ENCODE data around the gene AOC2.
"Not testable (repeated sequence)": the region's sequence is repeated elsewhere in the genome, so short reads cannot be mapped to it uniquely, and the experiment has no call there.

Gene AOC2

DNA sequence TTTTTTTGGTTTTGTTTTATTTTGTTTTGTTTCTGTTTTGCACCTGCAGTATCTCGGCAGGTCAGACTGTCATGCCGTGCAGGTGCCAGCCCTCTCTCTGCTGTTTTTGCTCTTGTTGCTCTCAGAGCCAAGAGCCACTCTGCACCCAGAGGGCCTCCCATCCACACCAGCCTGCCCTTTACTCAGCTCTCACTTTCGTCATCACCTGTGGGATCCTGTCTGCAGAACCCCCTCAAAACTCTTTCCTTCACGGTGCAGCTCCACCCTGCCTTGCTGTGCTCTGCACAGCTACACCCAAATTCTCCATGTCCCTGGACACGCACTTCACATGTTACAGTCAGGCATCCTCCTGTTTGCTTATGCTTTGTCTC, 9.2 kb downstream of the AOC2 start:
- Histone ChIP-seq H3K4me3 (ENCODE audit: severe bottlenecking) (no peak overlapping the region), H3K27ac (ENCODE audit: poor library complexity, severe bottlenecking) (no peak overlapping the region), H3K4me1 (ENCODE audit: insufficient read depth, poor library complexity, severe bottlenecking) (no peaks in the 10 kb centered on the region), H3K9me3 (ENCODE audit: severe bottlenecking) (no peaks in the 10 kb centered on the region), H3K36me3 (ENCODE audit: low read depth) (no peaks in the 10 kb centered on the region), H3K27me3 (ENCODE audit: insufficient read depth, poor library complexity, severe bottlenecking) (no peaks in the 10 kb centered on the region)
- DNase-seq (ENCODE audit: low spot score) (no peak), ATAC-seq (ENCODE audit: low read depth) (no peak)
- TF ChIP-seq, protein P1, sequence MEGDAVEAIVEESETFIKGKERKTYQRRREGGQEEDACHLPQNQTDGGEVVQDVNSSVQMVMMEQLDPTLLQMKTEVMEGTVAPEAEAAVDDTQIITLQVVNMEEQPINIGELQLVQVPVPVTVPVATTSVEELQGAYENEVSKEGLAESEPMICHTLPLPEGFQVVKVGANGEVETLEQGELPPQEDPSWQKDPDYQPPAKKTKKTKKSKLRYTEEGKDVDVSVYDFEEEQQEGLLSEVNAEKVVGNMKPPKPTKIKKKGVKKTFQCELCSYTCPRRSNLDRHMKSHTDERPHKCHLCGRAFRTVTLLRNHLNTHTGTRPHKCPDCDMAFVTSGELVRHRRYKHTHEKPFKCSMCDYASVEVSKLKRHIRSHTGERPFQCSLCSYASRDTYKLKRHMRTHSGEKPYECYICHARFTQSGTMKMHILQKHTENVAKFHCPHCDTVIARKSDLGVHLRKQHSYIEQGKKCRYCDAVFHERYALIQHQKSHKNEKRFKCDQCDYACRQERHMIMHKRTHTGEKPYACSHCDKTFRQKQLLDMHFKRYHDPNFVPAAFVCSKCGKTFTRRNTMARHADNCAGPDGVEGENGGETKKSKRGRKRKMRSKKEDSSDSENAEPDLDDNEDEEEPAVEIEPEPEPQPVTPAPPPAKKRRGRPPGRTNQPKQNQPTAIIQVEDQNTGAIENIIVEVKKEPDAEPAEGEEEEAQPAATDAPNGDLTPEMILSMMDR (IDR thresholded peaks at IDR 0.05; ENCODE audit: poor library complexity, severe bottlenecking) = no peak

DNA sequence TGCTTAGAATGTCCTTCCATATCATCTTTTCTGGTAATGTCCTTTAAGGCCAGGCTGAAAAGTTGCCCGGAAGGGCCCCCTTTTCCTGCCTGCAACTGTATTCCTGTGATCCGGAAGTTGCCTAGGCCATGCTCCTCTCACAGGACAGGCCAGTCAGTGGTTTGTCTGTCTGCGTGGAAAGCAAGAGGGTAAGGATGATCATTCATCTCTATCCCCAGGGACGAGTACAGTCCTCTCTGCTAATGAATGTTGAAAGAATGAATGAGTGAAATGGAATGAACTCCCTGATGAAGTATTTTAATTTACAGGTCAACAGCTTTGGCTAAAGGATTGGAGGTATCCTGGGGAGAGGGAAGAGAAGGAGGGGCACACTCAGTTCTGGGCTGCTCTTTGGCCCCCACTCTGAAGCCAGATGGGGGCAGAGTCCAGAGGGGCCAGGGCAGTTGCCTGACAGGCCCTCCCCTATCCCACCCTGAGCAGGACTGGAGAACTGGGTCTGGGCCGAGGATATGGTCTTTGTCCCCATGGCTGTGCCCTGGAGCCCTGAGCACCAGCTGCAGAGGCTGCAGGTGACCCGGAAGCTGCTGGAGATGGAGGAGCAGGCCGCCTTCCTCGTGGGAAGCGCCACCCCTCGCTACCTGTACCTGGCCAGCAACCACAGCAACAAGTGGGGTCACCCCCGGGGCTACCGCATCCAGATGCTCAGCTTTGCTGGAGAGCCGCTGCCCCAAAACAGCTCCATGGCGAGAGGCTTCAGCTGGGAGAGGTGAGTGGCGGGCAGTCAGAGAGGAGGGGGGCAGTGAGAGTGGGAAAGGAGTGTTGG, 9.8 kb downstream of the AOC2 start:
- Histone ChIP-seq H3K27ac (ENCODE audit: poor library complexity, severe bottlenecking) (no peak overlapping the region), H3K36me3 (ENCODE audit: low read depth) (no peaks in the 10 kb centered on the region), H3K9me3 (ENCODE audit: severe bottlenecking) (no peaks in the 10 kb centered on the region), H3K4me1 (ENCODE audit: insufficient read depth, poor library complexity, severe bottlenecking) (no peaks in the 10 kb centered on the region), H3K27me3 (ENCODE audit: insufficient read depth, poor library complexity, severe bottlenecking) (no peaks in the 10 kb centered on the region), H3K4me3 (ENCODE audit: severe bottlenecking) (no peak overlapping the region)
- ATAC-seq (ENCODE audit: low read depth) (no peak), DNase-seq (ENCODE audit: low spot score) (no peak)
- TF ChIP-seq, protein P1 (IDR thresholded peaks at IDR 0.05; ENCODE audit: poor library complexity, severe bottlenecking) = no peak

DNA sequence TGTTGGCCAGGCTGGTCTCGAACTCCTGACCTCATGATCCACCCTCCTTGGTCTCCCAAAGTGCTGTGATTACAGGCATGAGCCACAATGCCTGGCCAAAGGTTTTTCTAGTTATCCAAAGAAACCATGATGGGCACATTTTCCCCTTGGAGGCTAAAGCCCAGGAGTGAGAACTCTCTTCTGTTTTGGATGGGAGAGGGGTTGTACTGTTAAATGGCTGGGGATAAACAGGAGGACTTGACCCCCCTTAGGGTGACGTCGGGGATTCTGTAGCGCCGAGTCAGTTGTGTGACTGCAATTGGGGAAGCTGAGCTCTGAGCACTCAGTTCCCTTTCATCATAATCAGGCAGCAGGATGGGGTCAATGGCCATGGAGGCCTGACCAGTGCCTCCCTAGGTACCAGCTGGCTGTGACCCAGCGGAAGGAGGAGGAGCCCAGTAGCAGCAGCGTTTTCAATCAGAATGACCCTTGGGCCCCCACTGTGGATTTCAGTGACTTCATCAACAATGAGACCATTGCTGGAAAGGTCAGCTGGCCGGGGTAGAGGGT, 10.7 kb downstream of the AOC2 start:
- Histone ChIP-seq H3K4me1 (ENCODE audit: insufficient read depth, poor library complexity, severe bottlenecking) (no peaks in the 10 kb centered on the region), H3K9me3 (ENCODE audit: severe bottlenecking) (no peaks in the 10 kb centered on the region), H3K36me3 (ENCODE audit: low read depth) (no peaks in the 10 kb centered on the region), H3K27ac (ENCODE audit: poor library complexity, severe bottlenecking) (no peak overlapping the region), H3K4me3 (ENCODE audit: severe bottlenecking) (no peak overlapping the region), H3K27me3 (ENCODE audit: insufficient read depth, poor library complexity, severe bottlenecking) (no peaks in the 10 kb centered on the region)
- DNase-seq (ENCODE audit: low spot score) (no peak), ATAC-seq (ENCODE audit: low read depth) (no peak)
- TF ChIP-seq, protein P1 (IDR thresholded peaks at IDR 0.05; ENCODE audit: poor library complexity, severe bottlenecking) = no peak

DNA sequence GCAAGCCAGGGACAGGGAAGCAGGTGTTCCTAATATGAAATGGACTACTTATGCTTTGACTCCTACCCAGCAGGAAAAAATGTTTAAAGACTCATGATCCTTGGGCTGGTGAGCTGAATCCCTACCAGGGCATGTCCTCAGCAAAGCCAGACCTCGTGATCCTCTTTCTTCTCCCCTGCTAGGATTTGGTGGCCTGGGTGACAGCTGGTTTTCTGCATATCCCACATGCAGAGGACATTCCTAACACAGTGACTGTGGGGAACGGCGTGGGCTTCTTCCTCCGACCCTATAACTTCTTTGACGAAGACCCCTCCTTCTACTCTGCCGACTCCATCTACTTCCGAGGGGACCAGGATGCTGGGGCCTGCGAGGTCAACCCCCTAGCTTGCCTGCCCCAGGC, 11.7 kb downstream of the AOC2 start:
- H3K27me3 ChIP-seq (ENCODE audit: insufficient read depth, poor library complexity, severe bottlenecking); ATAC-seq (ENCODE audit: low read depth); H3K9me3 ChIP-seq (ENCODE audit: severe bottlenecking); H3K36me3 ChIP-seq (ENCODE audit: low read depth); H3K4me1 ChIP-seq (ENCODE audit: insufficient read depth, poor library complexity, severe bottlenecking); H3K27ac ChIP-seq (ENCODE audit: poor library complexity, severe bottlenecking); H3K4me3 ChIP-seq (ENCODE audit: severe bottlenecking); DNase-seq (ENCODE audit: low spot score): not testable (repeated sequence)

DNA sequence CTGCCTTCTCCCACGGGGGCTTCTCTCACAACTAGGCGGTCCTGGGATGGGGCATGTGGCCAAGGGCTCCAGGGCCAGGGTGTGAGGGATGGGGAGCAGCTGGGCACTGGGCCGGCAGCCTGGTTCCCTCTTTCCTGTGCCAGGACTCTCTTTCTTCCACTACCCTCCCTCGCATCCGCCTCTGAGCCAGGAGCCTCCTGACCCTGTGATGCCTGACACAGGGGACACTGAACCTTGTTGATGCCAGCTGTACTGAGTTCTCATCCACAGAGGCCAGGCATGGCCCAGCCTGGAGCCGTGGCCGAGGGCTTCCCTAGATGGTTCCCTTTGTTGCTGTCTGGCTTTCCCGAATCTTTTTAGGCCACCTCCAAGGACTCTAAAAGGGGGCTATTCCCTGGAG, 12.1 kb downstream of the AOC2 start:
- not testable (repeated sequence) for H3K27me3 ChIP-seq (ENCODE audit: insufficient read depth, poor library complexity, severe bottlenecking); H3K36me3 ChIP-seq (ENCODE audit: low read depth); H3K27ac ChIP-seq (ENCODE audit: poor library complexity, severe bottlenecking); H3K4me3 ChIP-seq (ENCODE audit: severe bottlenecking); H3K4me1 ChIP-seq (ENCODE audit: insufficient read depth, poor library complexity, severe bottlenecking); ATAC-seq (ENCODE audit: low read depth); DNase-seq (ENCODE audit: low spot score); H3K9me3 ChIP-seq (ENCODE audit: severe bottlenecking)

DNA sequence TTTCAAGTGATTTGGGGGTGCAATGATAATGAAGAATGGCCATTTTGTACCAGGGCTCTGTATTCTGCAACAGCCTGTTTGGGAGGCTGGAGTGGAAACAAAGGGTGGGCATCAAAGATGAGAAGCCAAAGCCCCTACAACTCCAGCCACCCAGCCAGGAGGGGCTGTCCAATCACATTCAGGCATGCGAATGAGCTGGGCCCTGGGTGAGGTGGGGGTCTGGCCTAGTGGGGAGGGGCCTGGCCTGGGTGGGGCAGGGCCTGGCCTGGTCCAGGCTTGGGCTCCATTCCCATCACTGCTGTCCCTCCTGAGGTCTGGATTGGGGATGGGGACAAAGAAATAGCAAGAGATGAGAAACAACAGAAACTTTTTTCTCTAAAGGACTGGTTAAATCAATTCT, 13.0 kb downstream of the AOC2 start:
- Histone ChIP-seq H3K27ac (ENCODE audit: poor library complexity, severe bottlenecking) (no peak overlapping the region), H3K9me3 (ENCODE audit: severe bottlenecking) (no peaks in the 10 kb centered on the region), H3K36me3 (ENCODE audit: low read depth) (no peaks in the 10 kb centered on the region), H3K27me3 (ENCODE audit: insufficient read depth, poor library complexity, severe bottlenecking) (no peaks in the 10 kb centered on the region), H3K4me1 (ENCODE audit: insufficient read depth, poor library complexity, severe bottlenecking) (no peaks in the 10 kb centered on the region), H3K4me3 (ENCODE audit: severe bottlenecking) (no peak overlapping the region)
- TF ChIP-seq, protein P1 (IDR thresholded peaks at IDR 0.05; ENCODE audit: poor library complexity, severe bottlenecking) = no peak
- DNase-seq (ENCODE audit: low spot score) (no peak), ATAC-seq (ENCODE audit: low read depth) (no peak)
